ENCODE measurements around the gene CBY1. TPM values are rescaled to one million over a fixed set of nuclear protein-coding genes. Genes with fewer than 3 reads are reported as not detected.

CBY1 gene
- total RNA-seq, 4 donors from 2014 or later = 14.9 to 33.8 (median 17.4) TPM

GRCh38 chr22:38681582-38682335, 25.3 kb downstream of the CBY1 start, which contains the start of gene TOMM22:
Gene TOMM22, plus strand, starts transcription at chr22:38681957. Its CDS starts 22 bp downstream, at chr22:38681979.
- TF ChIP-seq CTCF (IDR thresholded peaks at IDR 0.05; ENCODE audit: low read depth) = no peak

GRCh38 chr22:38684895-38685294, 28.5 kb downstream of the CBY1 start:
- no peak for TF ChIP-seq CTCF (IDR thresholded peaks at IDR 0.05; ENCODE audit: low read depth)

- TF ChIP-seq CTCF (IDR thresholded peaks at IDR 0.05; ENCODE audit: low read depth) = no peak
Measured at GRCh38 chr22:38685761-38686160, 29.3 kb downstream of the CBY1 start.

GRCh38 chr22:38689651-38690050, 33.2 kb downstream of the CBY1 start:
- no peak for TF ChIP-seq CTCF (IDR thresholded peaks at IDR 0.05; ENCODE audit: low read depth)

GRCh38 chr22:38694049-38694448, 37.6 kb downstream of the CBY1 start:
- no peak for TF ChIP-seq CTCF (IDR thresholded peaks at IDR 0.05; ENCODE audit: low read depth)

- TF ChIP-seq CTCF (IDR thresholded peaks at IDR 0.05; ENCODE audit: low read depth) = no peak
Measured at GRCh38 chr22:38694940-38695339, 38.5 kb downstream of the CBY1 start.

- no peak for TF ChIP-seq CTCF (IDR thresholded peaks at IDR 0.05; ENCODE audit: low read depth)
Measured at GRCh38 chr22:38696606-38697424, 40.4 kb downstream of the CBY1 start.
